ENCODE data around the gene NTRK2. TPM values are rescaled to one million over a fixed set of nuclear protein-coding genes. Genes with fewer than 3 reads are reported as not detected.

The NTRK2 gene
- total and polyA plus RNA-seq, 2 experiments from 2014 or later = 0.03 TPM; not detected in 1

- Histone ChIP-seq H3K27me3 (ENCODE audit: insufficient read depth) (no peaks in the 10 kb centered on the region), H3K9me2 (ENCODE audit: insufficient read depth) (no peaks in the 10 kb centered on the region), H2AFZ (no peak overlapping the region), H3K36me3 (ENCODE audit: insufficient read depth) (no peaks in the 10 kb centered on the region), H3K4me2 (no peak overlapping the region), H3K79me2 (replicated peaks; ENCODE audit: insufficient read depth) (no peaks in the 10 kb centered on the region), H3K4me1 (ENCODE audit: insufficient read depth) (no peaks in the 10 kb centered on the region), H3K27ac (ENCODE audit: low read depth) (no peak overlapping the region), H3F3A (replicated peaks; ENCODE audit: low read depth) (no peaks in the 10 kb centered on the region), H3K4me3 (no peak overlapping the region), H4K20me1 (replicated peaks; ENCODE audit: insufficient read depth) (no peaks in the 10 kb centered on the region)
- TF ChIP-seq JUNB (IDR thresholded peaks at IDR 0.05; ENCODE audit: unreplicated experiment) = no peak
- ATAC-seq = no peak
- H3K4me3 Mint-ChIP-seq = no peak overlapping the region
- H3K9me3 Mint-ChIP-seq = no peaks in the 10 kb centered on the region
- DNase-seq (ENCODE audit: low spot score) = no peak
- peaks cover 2% of the 10 kb centered on the region for H3K27me3 Mint-ChIP-seq (ENCODE audit: insufficient read depth, low read depth, poor library complexity)
- H3K4me1 Mint-ChIP-seq = no peaks in the 10 kb centered on the region; the same call in 2 of the 3 replicates
- no peak overlapping the region for H3K27ac Mint-ChIP-seq
- H3K36me3 Mint-ChIP-seq (ENCODE audit: low read depth) = no peaks in the 10 kb centered on the region
These were observed 122.1 kb downstream of the NTRK2 start for GRCh38 chr9:84791643-84792042.

GRCh38 chr9:84793251-84793650, 123.7 kb downstream of the NTRK2 start:
- H3K4me1 Mint-ChIP-seq = no peaks in the 10 kb centered on the region
- Histone ChIP-seq H3K4me3 (no peak overlapping the region), H3F3A (replicated peaks; ENCODE audit: low read depth) (no peaks in the 10 kb centered on the region), H2AFZ (no peak overlapping the region), H3K9me2 (ENCODE audit: insufficient read depth) (no peaks in the 10 kb centered on the region), H3K4me1 (ENCODE audit: insufficient read depth) (no peaks in the 10 kb centered on the region), H3K27me3 (ENCODE audit: insufficient read depth) (no peaks in the 10 kb centered on the region), H3K27ac (ENCODE audit: low read depth) (no peak overlapping the region), H3K79me2 (replicated peaks; ENCODE audit: insufficient read depth) (no peaks in the 10 kb centered on the region), H3K4me2 (no peak overlapping the region), H3K36me3 (ENCODE audit: insufficient read depth) (no peaks in the 10 kb centered on the region), H4K20me1 (replicated peaks; ENCODE audit: insufficient read depth) (no peaks in the 10 kb centered on the region)
- H3K27ac Mint-ChIP-seq = no peak overlapping the region
- peaks cover 2% of the 10 kb centered on the region for H3K27me3 Mint-ChIP-seq (ENCODE audit: insufficient read depth, low read depth, poor library complexity)
- no peaks in the 10 kb centered on the region for H3K9me3 Mint-ChIP-seq
- no peaks in the 10 kb centered on the region for H3K36me3 Mint-ChIP-seq (ENCODE audit: low read depth)
- H3K4me3 Mint-ChIP-seq = no peak overlapping the region
- DNase-seq (ENCODE audit: low spot score) = no peak
- no peak for ATAC-seq
- TF ChIP-seq EZH2phosphoT487 (IDR thresholded peaks at IDR 0.05; ENCODE audit: unreplicated experiment) = no peak
- TF ChIP-seq STAT1 (IDR thresholded peaks at IDR 0.05; ENCODE audit: unreplicated experiment) = no peak
- no peak for TF ChIP-seq CREB1 (CRISPR knock-in tag; IDR thresholded peaks at IDR 0.05; ENCODE audit: low read depth)
- no peak for TF ChIP-seq ZNF462 (CRISPR knock-in tag; IDR thresholded peaks at IDR 0.05)
- no peak for TF ChIP-seq NANOG (IDR thresholded peaks at IDR 0.05; ENCODE audit: borderline replicate concordance)
- no peak for TF ChIP-seq EZH2 (IDR thresholded peaks at IDR 0.05; ENCODE audit: low read depth, unreplicated experiment)
- TF ChIP-seq ZNF114 (CRISPR knock-in tag; IDR thresholded peaks at IDR 0.05) = no peak
- TF ChIP-seq POLR2AphosphoS5 (IDR thresholded peaks at IDR 0.05; ENCODE audit: low read depth) = no peak
- TF ChIP-seq ETS1 (IDR thresholded peaks at IDR 0.05) = no peak
- TF ChIP-seq CTCF (conservative IDR thresholded peaks at IDR 0.05; ENCODE audit: low read depth in 2 of 2) = no peak
- TF ChIP-seq ZNF331 (CRISPR knock-in tag; IDR thresholded peaks at IDR 0.05; ENCODE audit: low read depth) = no peak
- TF ChIP-seq JUNB (IDR thresholded peaks at IDR 0.05; ENCODE audit: unreplicated experiment) = no peak

Data from GM23338 (cell line).